ENCODE results near the gene NUCB2. TPM values are rescaled to one million over a fixed set of nuclear protein-coding genes. Genes with fewer than 3 reads are reported as not detected.
A peak's percentile ranks its signal among the peaks of the same experiment; 100 is the strongest.

The NUCB2 gene
- total RNA-seq, 2 experiments from 2014 or later, result 42.4 to 73.0 TPM

- H3K9me2 ChIP-seq (ENCODE audit: insufficient read depth, low read length), result no peaks in the 10 kb centered on the region
- no peak overlapping the region for H3K27ac ChIP-seq (ENCODE audit: low read depth, low read length, poor library complexity, severe bottlenecking)
- intact Hi-C loops (cut with micrococcal nuclease; ENCODE audit: unreplicated experiment), result loop anchor here (1.0 kb wide), 3 partner anchors 155 to 299 kb away; no protein-coding TSS in a partner anchor
- no peak overlapping the region for H3K4me3 ChIP-seq (ENCODE audit: low read depth, low read length, poor library complexity, severe bottlenecking)
- H3K79me2 ChIP-seq (ENCODE audit: insufficient read depth, low read depth, low read length), result no peaks in the 10 kb centered on the region
- TF ChIP-seq EZH2phosphoT487 (IDR thresholded peaks at IDR 0.05; ENCODE audit: borderline replicate concordance, low read depth, low read length), result no peak
- TF ChIP-seq, protein P1, sequence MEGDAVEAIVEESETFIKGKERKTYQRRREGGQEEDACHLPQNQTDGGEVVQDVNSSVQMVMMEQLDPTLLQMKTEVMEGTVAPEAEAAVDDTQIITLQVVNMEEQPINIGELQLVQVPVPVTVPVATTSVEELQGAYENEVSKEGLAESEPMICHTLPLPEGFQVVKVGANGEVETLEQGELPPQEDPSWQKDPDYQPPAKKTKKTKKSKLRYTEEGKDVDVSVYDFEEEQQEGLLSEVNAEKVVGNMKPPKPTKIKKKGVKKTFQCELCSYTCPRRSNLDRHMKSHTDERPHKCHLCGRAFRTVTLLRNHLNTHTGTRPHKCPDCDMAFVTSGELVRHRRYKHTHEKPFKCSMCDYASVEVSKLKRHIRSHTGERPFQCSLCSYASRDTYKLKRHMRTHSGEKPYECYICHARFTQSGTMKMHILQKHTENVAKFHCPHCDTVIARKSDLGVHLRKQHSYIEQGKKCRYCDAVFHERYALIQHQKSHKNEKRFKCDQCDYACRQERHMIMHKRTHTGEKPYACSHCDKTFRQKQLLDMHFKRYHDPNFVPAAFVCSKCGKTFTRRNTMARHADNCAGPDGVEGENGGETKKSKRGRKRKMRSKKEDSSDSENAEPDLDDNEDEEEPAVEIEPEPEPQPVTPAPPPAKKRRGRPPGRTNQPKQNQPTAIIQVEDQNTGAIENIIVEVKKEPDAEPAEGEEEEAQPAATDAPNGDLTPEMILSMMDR (conservative IDR thresholded peaks at IDR 0.05; ENCODE audit: low read length), result no peak
- H4K20me1 ChIP-seq (ENCODE audit: insufficient read depth, low read length), result no peaks in the 10 kb centered on the region
- H3K4me2 ChIP-seq (ENCODE audit: low read length), result no peak overlapping the region
- peaks cover 20% of the 10 kb centered on the region for H3K4me1 ChIP-seq (ENCODE audit: insufficient read depth, low read length, poor library complexity, severe bottlenecking)
- H3K36me3 ChIP-seq (ENCODE audit: insufficient read depth, low read length), result no peaks in the 10 kb centered on the region
- H2AFZ ChIP-seq (ENCODE audit: low read length), result peak overlapping the region; percentile 67; the same call in 1 of the 2 replicates
- ChIA-PET CTCF (ENCODE audit: unreplicated experiment) (no interaction called here), POLR2A (interaction anchor here (0.6 to 1.0 kb wide), 4 partner anchors 18 to 79 kb away, joined by 3 to 8 read pairs (median 4); no protein-coding TSS in a partner anchor)
- BruUV-seq (replicated peaks), result no TSS peak
- DNase-seq (ENCODE audit: low spot score), result no peak
- H3K9me3 ChIP-seq (ENCODE audit: low read length), result no peaks in the 10 kb centered on the region
These were observed 46.9 kb upstream of the NUCB2 start for GRCh38 chr11:17229481-17230152.

GRCh38 chr11:17230867-17231851 lies 45.4 kb upstream of the NUCB2 start:
- Histone ChIP-seq H3K79me2 (ENCODE audit: insufficient read depth, low read depth, low read length) (no peaks in the 10 kb centered on the region), H2AFZ (ENCODE audit: low read length) (peak overlapping the region; percentile 67; the same call in 1 of the 2 replicates), H3K9me2 (ENCODE audit: insufficient read depth, low read length) (no peaks in the 10 kb centered on the region), H3K27ac (ENCODE audit: low read depth, low read length, poor library complexity, severe bottlenecking) (no peak overlapping the region), H3K4me1 (ENCODE audit: insufficient read depth, low read length, poor library complexity, severe bottlenecking) (peaks cover 20% of the 10 kb centered on the region), H3K36me3 (ENCODE audit: insufficient read depth, low read length) (no peaks in the 10 kb centered on the region), H3K4me2 (ENCODE audit: low read length) (peak overlapping the region; percentile 42), H3K9me3 (ENCODE audit: low read length) (no peaks in the 10 kb centered on the region), H4K20me1 (ENCODE audit: insufficient read depth, low read length) (no peaks in the 10 kb centered on the region), H3K4me3 (ENCODE audit: low read depth, low read length, poor library complexity, severe bottlenecking) (no peak overlapping the region)
- POLR2A ChIA-PET, result no interaction called here
- intact Hi-C loops (cut with micrococcal nuclease; ENCODE audit: unreplicated experiment), result loop anchor here (1.0 kb wide), 4 partner anchors 121 to 297 kb away; no protein-coding TSS in a partner anchor
- no TSS peak for BruUV-seq (replicated peaks)
- TF ChIP-seq EZH2phosphoT487 (IDR thresholded peaks at IDR 0.05; ENCODE audit: borderline replicate concordance, low read depth, low read length), result no peak
- TF ChIP-seq, protein P1 (conservative IDR thresholded peaks at IDR 0.05; ENCODE audit: low read length), result no peak
- peak; percentile 27 for DNase-seq (ENCODE audit: low spot score)
- CTCF ChIA-PET (ENCODE audit: unreplicated experiment), result no interaction called here

Data from OCI-LY7 (cell line).